Heart left ventricle (tissue), 16 donors: ENCODE data around the gene MCM8. TPM values are rescaled to one million over a fixed set of nuclear protein-coding genes. Genes with fewer than 3 reads are reported as not detected.

Experiments used
- ATAC-seq, 4 donors: fragments of 200-7000 bp; cut with Tn5 transposase; one replicate each; pipeline ENCODE4 v1.9.1; 2020 to 2022; ENCODE audit warnings: moderate library complexity in 4 of 4, mild to moderate bottlenecking in 3 of 4, moderate number of reproducible peaks in 1 of 4
- DNase-seq, 5 donors: peaks; one replicate each; pipeline ENCODE4 v3.0.0-alpha.2; 2020
- H3K27ac ChIP-seq, 12 donors: fragments of 200-600 bp; sonication (generic) in 4 of 12; one replicate each; pipeline versions ENCODE4 v1.5.0 to v1.8.0; 2016 to 2022; ENCODE audit warnings: mild to moderate bottlenecking in 2 of 12
- H3K27me3 ChIP-seq, 9 donors: fragments of 200-600 bp; sonication (generic) in 2 of 9; one replicate each; pipeline versions ENCODE4 v1.5.1 to v1.8.0; 2016 to 2022; ENCODE audit warnings: mild to moderate bottlenecking in 3 of 9
- H3K36me3 ChIP-seq, 9 donors: fragments of 200-600 bp; sonication (generic) in 2 of 9; one replicate each; pipeline versions ENCODE4 v1.5.0 to v1.8.0; 2018 to 2022; ENCODE audit warnings: mild to moderate bottlenecking in 2 of 9
- H3K4me1 ChIP-seq, 12 donors: fragments of 200-600 bp; sonication (generic) in 4 of 12; one replicate each; pipeline versions ENCODE4 v1.5.0 to v1.8.0; 2016 to 2022; ENCODE audit warnings: mild to moderate bottlenecking in 3 of 12
- H3K4me3 ChIP-seq, 12 donors: fragments of 200-600 bp; sonication (generic) in 4 of 12; one replicate each; pipeline versions ENCODE4 v1.5.0 to v1.8.0; 2017 to 2022; ENCODE audit warnings: mild to moderate bottlenecking in 9 of 12, moderate library complexity in 4 of 12
- H3K9me3 ChIP-seq, 12 donors: fragments of 200-600 bp; sonication (generic) in 4 of 12; one replicate each; pipeline versions ENCODE4 v1.5.0 to v1.8.0; 2016 to 2022; ENCODE audit warnings: mild to moderate bottlenecking in 1 of 12
- CTCF ChIP-seq, 12 donors: fragments of 200-600 bp; sonication (generic) in 4 of 12; IDR thresholded peaks; one replicate each; pipeline versions ENCODE4 v1.5.0 to v1.8.0; 2018 to 2022; ENCODE audit warnings: antibody characterized with exemption in 12 of 12, mild to moderate bottlenecking in 5 of 12
- POLR2A ChIP-seq, 2 donors: fragments of 450-650 bp; IDR thresholded peaks; one replicate each; pipeline ENCODE4 v1.6.1; 2017; ENCODE audit warnings: antibody characterized with exemption in 2 of 2, mild to moderate bottlenecking in 2 of 2, moderate library complexity in 2 of 2
- WGBS, 4 donors: extraction: QIAGEN DNeasy Blood & Tissue Kit in 2 of 4; methylation state at CpG; one replicate each; pipeline versions ENCODE4 v1.1.5 to v1.1.7; 2013 to 2018; 5-methylcytosine and 5-hydroxymethylcytosine counted together
- intact Hi-C, 10 donors: fragments of 100-400 bp; cut with DNase I; formaldehyde crosslinking; loops; one replicate each; pipeline versions ENCODE4 v1.11.1 to v1.14.2; 2022
- polyA plus RNA-seq, 2 donors: library from polyadenylated mRNA; stranded (reverse); fragments of 200-250 nt; gene quantifications; one replicate each; pipeline ENCODE4 v1.2.3, GENCODE V29; 2013
- total RNA-seq, 9 donors: library from RNA; depleted of rRNA in 2 of 9; stranded (reverse); fragments of >200 nt in 2 of 9; fragmentation: NEBNext Ultra II Directional in 3 of 9; extraction: Animal tissue kit (Norgen Biotek cat#: 25700) in 3 of 9; gene quantifications; one replicate each; pipeline versions ENCODE4 v1.1.0 to v1.2.4, GENCODE V29; 2016 to 2023
- donor health status: ischemic (EF 13 %, LVEDD 7.1; RV severe dilation, severe dysfunction).
- donor health status: healthy with polysubstance abuse.
- donor health status: DM: no; HTN: yes; CAD: no.
- donor health status: DM: no; HTN: no; CAD: no.
- donor health status: ischemic (EF 25% LVEDD 6.9; RV normal size, moderate dysfunction).
- donor health status: ischemic (EF 25% LVEDD 5.7; RV mildly dilated, moderate dysfunction).
- donor health status: healthy.
- donor health status: DM: yes; HTN: yes; CAD: no.
- donor health status: ischemic (EF 35%, LVEDD 5.7; RV mildly dilated, moderate dysfunction).
- donor health status: nonischemic (EF 11% LVEDD 7.7; RV severe dilation, severe dysfunction).
- donor health status: DM: yes; HTN: yes; CAD: no.
- donor health status: PGD.
- donor health status: ischemic (EF 29% LVEDD 5.4; RV normal size, mild dysfunction).
- donor health status: nonischemic (EF 23%, LVEDD 6.1; RV moderate dilation, normal function).

MCM8 gene
- total and polyA plus RNA-seq, 11 donors, result 1.8 to 8.7 (median 6.5) TPM

DNA sequence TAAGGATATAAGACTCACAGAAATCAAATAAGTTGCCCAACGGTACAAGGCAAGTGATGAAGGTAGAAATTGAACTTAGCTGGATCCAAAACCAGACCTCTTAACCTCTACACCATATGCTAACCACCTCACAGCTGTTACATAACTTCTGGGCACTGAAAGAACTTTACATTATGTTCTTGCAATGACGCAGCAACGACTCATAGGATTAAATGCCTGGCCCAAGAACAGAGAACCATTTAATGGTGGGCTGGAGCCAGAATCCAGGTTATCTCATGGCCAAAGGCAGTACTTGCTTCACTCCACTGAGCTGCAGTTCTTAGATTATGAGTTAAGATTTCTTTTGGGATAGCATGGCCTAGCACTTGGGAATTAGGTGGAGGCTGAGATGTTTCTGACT is 4.5 kb upstream of the MCM8 start:
- H3K27ac ChIP-seq, result no peak overlapping the region
- peaks cover under 1 to 30% (median 9%) of the 10 kb centered on the region in 12 donors for H3K4me1 ChIP-seq
- H3K9me3 ChIP-seq, result no peaks in the 10 kb centered on the region
- DNase-seq (no peak), ATAC-seq (no peak)
- H3K4me3 ChIP-seq, result no peak overlapping the region
- no peaks in the 10 kb centered on the region for H3K27me3 ChIP-seq
- intact Hi-C loops, result loop anchor here in 4 of 10 donors (10.0 kb wide), 4 partner anchors 381 to 421 kb away; no protein-coding TSS in a partner anchor
- TF ChIP-seq POLR2A (IDR thresholded peaks at IDR 0.05) (no peak), CTCF (IDR thresholded peaks at IDR 0.05) (no peak)
- WGBS, 4 donors, result 88 to 92% (median 91%) methylated on average over 3 of the region's 3 CpGs
- H3K36me3 ChIP-seq, result peaks cover 6 to 71% (median 58%) of the 10 kb centered on the region in 9 donors

- H3K27me3 ChIP-seq, result no peaks in the 10 kb centered on the region
- no peaks in the 10 kb centered on the region for H3K9me3 ChIP-seq
- no peak overlapping the region for H3K27ac ChIP-seq
- ATAC-seq (no peak), DNase-seq (peak in 1 of 5 donors; percentile 27)
- 87 to 91% (median 89%) methylated on average over 6 of the region's 6 CpGs for WGBS, 4 donors
- intact Hi-C loops, result loop anchor here in 4 of 10 donors (10.0 kb wide), 4 partner anchors 382 to 422 kb away; no protein-coding TSS in a partner anchor
- H3K4me1 ChIP-seq, result peaks cover 4 to 38% (median 16%) of the 10 kb centered on the region in 12 donors
- no peak overlapping the region for H3K4me3 ChIP-seq
- no peak for TF ChIP-seq CTCF (IDR thresholded peaks at IDR 0.05)
- no peak for TF ChIP-seq POLR2A (IDR thresholded peaks at IDR 0.05)
- H3K36me3 ChIP-seq, result peaks cover 6 to 57% (median 45%) of the 10 kb centered on the region in 9 donors
Measured at GRCh38 chr20:5947276-5947675, 3.2 kb upstream of the MCM8 start.

DNA sequence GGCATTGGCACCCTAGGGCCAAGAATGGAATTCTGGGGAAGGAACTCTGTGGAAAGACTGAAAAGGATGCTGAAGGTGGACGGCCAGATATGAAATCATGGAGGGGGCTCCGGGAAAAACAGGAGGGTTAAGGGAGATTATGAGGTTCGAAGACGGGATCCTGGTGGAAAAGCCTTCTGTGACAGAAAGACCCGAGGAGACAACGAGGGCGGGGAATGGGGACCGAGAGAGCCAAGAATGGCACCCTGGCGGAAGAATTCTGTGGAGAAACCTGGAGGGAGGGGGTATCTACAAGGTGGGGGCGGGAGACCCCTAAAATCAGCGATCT is 545 bp upstream of the MCM8 start:
- 0 to 1% (median 1%) methylated on average over 11 of the region's 11 CpGs for WGBS, 4 donors
- Histone ChIP-seq H3K9me3 (no peaks in the 10 kb centered on the region), H3K36me3 (peaks cover 0 to 47% (median 38%) of the 10 kb centered on the region in 9 donors), H3K27me3 (no peaks in the 10 kb centered on the region), H3K27ac (peak overlapping the region in 11 of 12 donors; percentile 35 to 81 (median 71)), H3K4me1 (peaks cover 4 to 38% (median 16%) of the 10 kb centered on the region in 12 donors), H3K4me3 (peak overlapping the region; percentile 62 to 94 (median 70))
- TF ChIP-seq POLR2A (IDR thresholded peaks at IDR 0.05), result no peak
- TF ChIP-seq CTCF (IDR thresholded peaks at IDR 0.05), result no peak
- DNase-seq (no peak), ATAC-seq (peak in 1 of 4 donors; percentile 3)
- intact Hi-C loops, result loop anchor here in 5 of 10 donors (2.0 to 10.0 kb wide), 7 partner anchors 125 to 425 kb away; no protein-coding TSS in a partner anchor

- Histone ChIP-seq H3K4me3 (no peak overlapping the region), H3K36me3 (peaks cover 0 to 58% (median 27%) of the 10 kb centered on the region in 9 donors), H3K27me3 (no peaks in the 10 kb centered on the region), H3K4me1 (no peaks in the 10 kb centered on the region), H3K9me3 (no peaks in the 10 kb centered on the region), H3K27ac (no peak overlapping the region)
- 93 to 96% (median 94%) methylated on average over 6 of the region's 6 CpGs for WGBS, 4 donors
- intact Hi-C loops, result no loop called here
- DNase-seq, result no peak
- TF ChIP-seq CTCF (IDR thresholded peaks at IDR 0.05) (no peak), POLR2A (IDR thresholded peaks at IDR 0.05) (no peak)
- ATAC-seq, result no peak
Measured at GRCh38 chr20:5967469-5967868, 17.0 kb downstream of the MCM8 start.
